H1 (cell line): ENCODE results near the gene COMMD6. TPM values are rescaled to one million over a fixed set of nuclear protein-coding genes. Genes with fewer than 3 reads are reported as not detected.

Source experiments
- CTCF ChIA-PET: fragments of 300-600 bp; sonication (Branson Sonifier 250); formaldehyde crosslinking; loops from one replicate; lab custom pipeline; 2021; ENCODE audit not compliant: partially characterized antibody; lab: Charles Lee
- POLR2A ChIA-PET: fragments of 300-600 bp; sonication (Branson Sonifier 250); formaldehyde crosslinking; loops from one replicate; lab custom pipeline; 2021; ENCODE audit warnings: inconsistent platforms; ENCODE audit not compliant: partially characterized antibody; lab: Charles Lee
- DNase-seq, 2 experiments: peaks; one replicate each; pipeline versions ENCODE4 v3.0.0 to v3.0.0-alpha.2; 2010 to 2022; ENCODE audit warnings: low spot score in 2 of 2, low read depth in 1 of 2, mixed read lengths in 1 of 2
- FAIRE-seq: peaks from 2 replicates; lab custom pipeline; 2011; peaks lifted over from hg19 to GRCh38; lab: Jason Lieb, UNC
- H2AFZ ChIP-seq: 2 replicates; pipeline ENCODE4 v1.8.1; 2012; ENCODE audit warnings: low read length, inconsistent platforms
- H2AK5ac ChIP-seq: 2 replicates; pipeline ENCODE4 v1.6.1; 2013; ENCODE audit warnings: low read depth, low read length
- H2BK120ac ChIP-seq: replicated peaks from 2 replicates; pipeline ENCODE3; 2013; ENCODE audit warnings: low read depth, low read length, inconsistent platforms
- H2BK12ac ChIP-seq: 2 replicates; pipeline ENCODE4 v1.6.1; 2013; ENCODE audit warnings: low read depth, low read length
- H2BK15ac ChIP-seq: 2 replicates; pipeline ENCODE4 v1.6.1; 2013; ENCODE audit warnings: low read length
- H2BK20ac ChIP-seq: 2 replicates; pipeline ENCODE4 v1.6.1; 2013; ENCODE audit warnings: low read length
- H2BK5ac ChIP-seq: 2 replicates; pipeline ENCODE4 v1.6.1; 2013; ENCODE audit warnings: low read depth, low read length
- H3K14ac ChIP-seq: 2 replicates; pipeline ENCODE4 v1.6.1; 2013; ENCODE audit warnings: inconsistent platforms; ENCODE audit not compliant: insufficient read length
- H3K18ac ChIP-seq: 2 replicates; pipeline ENCODE4 v1.6.1; 2013; ENCODE audit warnings: low read length; ENCODE audit errors: extremely low read depth
- H3K23ac ChIP-seq: 2 replicates; pipeline ENCODE4 v1.6.1; 2013; ENCODE audit warnings: inconsistent platforms; ENCODE audit not compliant: insufficient read length
- H3K23me2 ChIP-seq: 2 replicates; pipeline ENCODE4 v1.6.1; 2013; ENCODE audit warnings: low read depth, low read length
- H3K27ac ChIP-seq: 2 replicates; pipeline ENCODE4 v1.6.1; 2011; ENCODE audit warnings: low read depth, low read length, inconsistent platforms
- H3K27me3 ChIP-seq, 4 experiments: replicated peaks in 1 of 4; 1 replicate in 1 of 4; 2 replicates in 3 of 4; pipeline versions ENCODE4 v1.6.1 to v1.8.1; 2011 to 2013; ENCODE audit warnings: low read length in 3 of 4, mild to moderate bottlenecking in 3 of 4, inconsistent platforms in 2 of 4, mixed read lengths in 2 of 4, moderate library complexity in 1 of 4; ENCODE audit not compliant: control insufficient read depth in 3 of 4, insufficient read depth in 3 of 4; ENCODE audit errors: extremely low read depth in 1 of 4
- H3K36me3 ChIP-seq, 4 experiments: 2 replicates each; pipeline versions ENCODE4 v1.6.1 to v1.8.1; 2011 to 2013; ENCODE audit warnings: mild to moderate bottlenecking in 4 of 4, low read length in 3 of 4, moderate library complexity in 2 of 4, control low read depth in 1 of 4, inconsistent platforms in 1 of 4; ENCODE audit not compliant: insufficient read depth in 4 of 4, control insufficient read depth in 2 of 4
- H3K4ac ChIP-seq: replicated peaks from 2 replicates; pipeline ENCODE3; 2013; ENCODE audit warnings: low read length, low read depth, mixed read lengths, inconsistent platforms; ENCODE audit not compliant: insufficient read length
- H3K4me1 ChIP-seq, 4 experiments: replicated peaks in 1 of 4; 1 replicate in 1 of 4; 2 replicates in 3 of 4; pipeline versions ENCODE4 v1.6.1 to v1.8.1; 2011 to 2013; ENCODE audit warnings: low read length in 3 of 4, inconsistent platforms in 2 of 4, mixed read lengths in 1 of 4; ENCODE audit not compliant: insufficient read depth in 4 of 4, control insufficient read depth in 3 of 4
- H3K4me2 ChIP-seq, 2 experiments: 2 replicates each; pipeline versions ENCODE4 v1.6.1 to v1.8.1; 2011 to 2013; ENCODE audit warnings: low read depth in 2 of 2, low read length in 2 of 2, control low read depth in 1 of 2, inconsistent platforms in 1 of 2, mild to moderate bottlenecking in 1 of 2; ENCODE audit not compliant: insufficient read depth in 1 of 2
- H3K4me3 ChIP-seq, 4 experiments: fragments of 200-600, 300-600 bp in 1 of 4; sonication (generic), shearing (Covaris generic), sonication (Bioruptor Twin) in 1 of 4; 2 replicates each; pipeline versions ENCODE4 v1.5.1 to v1.8.1; 2011 to 2016; ENCODE audit warnings: low read length in 4 of 4, low read depth in 3 of 4, control low read depth in 2 of 4, inconsistent platforms in 2 of 4, mild to moderate bottlenecking in 2 of 4, mixed read lengths in 1 of 4, moderate library complexity in 1 of 4; ENCODE audit not compliant: insufficient read depth in 2 of 4; ENCODE audit errors: extremely low read depth in 1 of 4
- H3K56ac ChIP-seq: replicated peaks from 2 replicates; pipeline ENCODE3; 2013; ENCODE audit warnings: low read depth, mild to moderate bottlenecking, mixed read lengths, low read length, inconsistent platforms; ENCODE audit not compliant: insufficient read length
- H3K79me1 ChIP-seq: 2 replicates; pipeline ENCODE4 v1.6.1; 2013; ENCODE audit warnings: low read depth, low read length, control low read depth
- H3K79me2 ChIP-seq, 2 experiments: 2 replicates each; pipeline versions ENCODE4 v1.6.1 to v1.8.1; 2012 to 2013; ENCODE audit warnings: low read length in 2 of 2, mild to moderate bottlenecking in 2 of 2, inconsistent platforms in 1 of 2; ENCODE audit not compliant: insufficient read depth in 2 of 2, control insufficient read depth in 1 of 2
- H3K9ac ChIP-seq, 4 experiments: replicated peaks in 1 of 4; 1 replicate in 1 of 4; 2 replicates in 3 of 4; pipeline versions ENCODE4 v1.6.1 to v1.8.1; 2011 to 2013; ENCODE audit warnings: low read depth in 3 of 4, low read length in 3 of 4, control low read depth in 2 of 4, mild to moderate bottlenecking in 2 of 4, moderate library complexity in 2 of 4, inconsistent platforms in 1 of 4; ENCODE audit errors: extremely low read depth in 1 of 4
- H3K9me3 ChIP-seq, 2 experiments: 2 replicates each; pipeline versions ENCODE4 v1.6.1 to v1.8.1; 2012 to 2013; ENCODE audit warnings: mild to moderate bottlenecking in 2 of 2, moderate library complexity in 2 of 2, control low read depth in 1 of 2, inconsistent platforms in 1 of 2, low read depth in 1 of 2, low read length in 1 of 2, mixed read lengths in 1 of 2; ENCODE audit not compliant: insufficient read depth in 2 of 2
- H4K20me1 ChIP-seq, 2 experiments: replicated peaks in 1 of 2; 2 replicates each; pipeline versions ENCODE3 to v1.8.1; 2011 to 2013; ENCODE audit warnings: inconsistent platforms in 2 of 2, low read length in 2 of 2, mild to moderate bottlenecking in 1 of 2; ENCODE audit not compliant: insufficient read depth in 2 of 2, control insufficient read depth in 1 of 2
- H4K5ac ChIP-seq: 2 replicates; pipeline ENCODE4 v1.6.1; 2013; ENCODE audit warnings: low read length, low read depth, mixed read lengths, inconsistent platforms; ENCODE audit not compliant: insufficient read length
- H4K8ac ChIP-seq: 2 replicates; pipeline ENCODE4 v1.8.0; 2013; ENCODE audit warnings: mild to moderate bottlenecking, moderate library complexity, low read length, inconsistent platforms; ENCODE audit not compliant: insufficient read depth; ENCODE audit errors: extremely low read depth
- H4K91ac ChIP-seq: replicated peaks from 2 replicates; pipeline ENCODE3; 2013; ENCODE audit warnings: low read length, mixed read lengths, inconsistent platforms; ENCODE audit not compliant: insufficient read length
- KDM5A ChIP-seq: fragments of 200-600 bp; IDR thresholded peaks from 2 replicates; pipeline ENCODE4 v1.7.1; 2012; ENCODE audit warnings: mild to moderate bottlenecking, low read length, inconsistent platforms, mixed read lengths
- WGBS, 2 experiments: shearing (Covaris generic) in 1 of 2; methylation state at CpG; one replicate each; pipeline versions ENCODE4 v1.1.6 to v1.1.7; 2013 to 2015; ENCODE audit warnings: low lambda C conversion rate in 2 of 2, mixed read lengths in 2 of 2, inconsistent platforms in 1 of 2, low coverage in 1 of 2, missing lambda C conversion rate in 1 of 2; ENCODE audit not compliant: insufficient replicate concordance in 2 of 2, insufficient coverage in 1 of 2, insufficient read length in 1 of 2; ENCODE audit errors: extremely low coverage in 1 of 2, missing lambda C conversion rate in 1 of 2; 5-methylcytosine and 5-hydroxymethylcytosine counted together
- polyA plus RNA-seq, 7 experiments: library from polyadenylated mRNA; depleted of rRNA in 3 of 7; stranded (reverse) in 5 of 7; unstranded in 2 of 7; fragments of >200 nt in 5 of 7; fragments of 200-250 nt in 2 of 7; gene quantifications; 1 replicate in 5 of 7; 2 replicates in 1 of 7; 4 replicates in 1 of 7; pipeline versions ENCODE4 v1.2.1 to v1.2.3, GENCODE V29; 2011 to 2013; ENCODE audit warnings: missing spikeins in 2 of 7, mixed read lengths in 2 of 7
- total RNA-seq: library from RNA; stranded (reverse); fragmentation: NEBNext Ultra II Directional; extraction: Animal tissue kit (Norgen Biotek cat#: 25700); gene quantifications from 2 replicates; pipeline ENCODE4 v1.2.1, GENCODE V29; 2021

COMMD6 gene
- total and polyA plus RNA-seq, 2 of the 8 experiments (the other 6 are each of a cell fraction or from before 2014, with no cell fraction given): 53.2 to 122 TPM

DNA sequence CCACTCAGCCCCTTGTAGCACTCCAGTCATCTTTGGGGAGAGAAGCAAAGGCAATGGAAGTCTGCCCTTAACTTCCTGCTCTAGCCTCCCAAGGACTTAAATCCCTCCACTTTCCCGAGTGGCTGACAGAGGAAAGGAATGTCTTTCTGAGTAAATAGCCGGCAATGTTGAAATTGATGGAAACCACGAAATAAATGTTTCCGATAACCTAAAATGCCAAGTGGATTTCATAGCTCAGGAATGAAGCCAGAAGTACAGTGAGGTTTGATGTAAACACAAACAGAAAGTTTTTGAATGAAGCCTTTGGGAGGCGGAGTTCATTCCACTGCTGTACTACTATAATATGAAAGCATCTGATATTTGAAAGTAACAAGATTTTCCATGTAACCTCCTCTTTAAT is 41.7 kb downstream of the COMMD6 start:
- Histone ChIP-seq H2BK5ac (no peak overlapping the region), H2AK5ac (no peak overlapping the region), H3K23ac (no peak overlapping the region), H3K4me1 (no peaks in the 10 kb centered on the region), H3K27me3 (no peaks in the 10 kb centered on the region), H3K56ac (no peak overlapping the region), H4K5ac (no peak overlapping the region), H2BK20ac (no peak overlapping the region), H4K20me1 (no peaks in the 10 kb centered on the region), H3K79me2 (no peaks in the 10 kb centered on the region), H4K91ac (no peak overlapping the region), H2BK12ac (no peak overlapping the region), H3K9ac (no peak overlapping the region), H3K4ac (no peak overlapping the region), H3K4me2 (no peak overlapping the region), H3K36me3 (no peaks in the 10 kb centered on the region), H4K8ac (no peak overlapping the region), H3K79me1 (no peaks in the 10 kb centered on the region), H3K23me2 (no peaks in the 10 kb centered on the region), H3K14ac (no peak overlapping the region), H2AFZ (no peak overlapping the region), H2BK15ac (no peak overlapping the region), H2BK120ac (no peak overlapping the region), H3K4me3 (no peak overlapping the region), H3K18ac (no peak overlapping the region), H3K27ac (no peak overlapping the region), H3K9me3 (no peaks in the 10 kb centered on the region)
- CTCF ChIA-PET: no interaction called here
- POLR2A ChIA-PET: no interaction called here
- FAIRE-seq (no peak), DNase-seq (no peak)
- WGBS, 2 experiments: 88% methylated on average over 5 of the region's 5 CpGs; no CpG with 5 or more reads in 1 of the 2 experiments
- no peak for TF ChIP-seq KDM5A
